Measurements from ENCODE around the gene PITPNM1.

The PITPNM1 gene

DNA sequence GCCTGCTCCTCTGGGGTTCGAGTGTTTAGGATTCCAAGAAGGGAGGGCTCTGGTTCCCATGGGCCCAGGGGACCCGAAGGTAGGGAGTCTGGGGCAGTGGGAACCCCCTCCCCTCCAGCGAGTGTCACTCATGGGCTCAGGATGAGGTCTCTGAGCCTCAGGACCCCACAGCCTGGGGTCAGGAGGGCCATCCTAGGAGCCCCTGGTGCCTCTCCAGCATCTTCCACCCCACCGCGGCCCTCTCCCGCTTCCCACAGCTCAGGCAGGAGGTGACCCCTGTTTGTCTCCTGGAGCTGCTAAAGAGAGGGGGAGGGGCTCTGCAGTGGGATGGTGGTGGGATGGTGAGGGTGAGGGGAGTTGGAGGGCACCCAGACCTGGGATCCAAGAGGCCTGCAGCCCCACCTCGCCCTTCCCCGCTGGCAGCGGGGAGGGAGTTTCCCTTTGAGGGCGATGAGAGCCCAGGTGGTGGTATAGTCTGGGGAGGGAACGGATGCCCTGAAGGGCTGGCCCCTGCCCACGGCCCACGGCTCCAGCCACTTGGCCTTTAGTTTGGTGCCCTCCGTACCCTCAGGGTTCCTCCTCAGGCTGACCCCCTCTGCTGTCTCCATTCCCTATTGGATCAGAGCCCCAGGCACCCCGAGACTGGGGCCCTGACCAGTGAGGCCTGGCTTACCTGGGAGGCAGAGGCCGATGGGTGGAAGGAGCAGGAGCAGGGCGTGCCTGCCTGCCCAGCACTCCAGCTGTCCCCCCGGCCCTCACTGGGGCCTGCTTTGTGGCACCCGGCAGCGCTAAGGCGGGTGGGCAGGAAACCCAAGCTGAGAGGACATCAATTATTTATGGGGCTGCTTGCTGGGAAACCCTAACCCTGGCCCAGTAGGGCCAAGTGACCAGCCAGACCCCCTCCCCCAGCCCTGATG lies 51.1 kb downstream of the PITPNM1 start:
- H3K4me1 ChIP-seq (ENCODE audit: insufficient read depth, low read length, poor library complexity, severe bottlenecking) = no peaks in the 10 kb centered on the region
- H3K79me2 ChIP-seq (ENCODE audit: insufficient read depth, low read length) = no peaks in the 10 kb centered on the region
- H3K4me3 ChIP-seq (ENCODE audit: low read length, poor library complexity, severe bottlenecking) = no peak overlapping the region
- H3K9me2 ChIP-seq (replicated peaks; ENCODE audit: low read depth, low read length) = no peaks in the 10 kb centered on the region
- H3F3A ChIP-seq (ENCODE audit: low read depth) = no peaks in the 10 kb centered on the region
- H3K27me3 ChIP-seq (ENCODE audit: insufficient read depth, low read length, poor library complexity, severe bottlenecking) = no peaks in the 10 kb centered on the region
- TF ChIP-seq EZH2phosphoT487 (IDR thresholded peaks at IDR 0.05; ENCODE audit: borderline replicate concordance) = no peak
- TF ChIP-seq, protein P1, sequence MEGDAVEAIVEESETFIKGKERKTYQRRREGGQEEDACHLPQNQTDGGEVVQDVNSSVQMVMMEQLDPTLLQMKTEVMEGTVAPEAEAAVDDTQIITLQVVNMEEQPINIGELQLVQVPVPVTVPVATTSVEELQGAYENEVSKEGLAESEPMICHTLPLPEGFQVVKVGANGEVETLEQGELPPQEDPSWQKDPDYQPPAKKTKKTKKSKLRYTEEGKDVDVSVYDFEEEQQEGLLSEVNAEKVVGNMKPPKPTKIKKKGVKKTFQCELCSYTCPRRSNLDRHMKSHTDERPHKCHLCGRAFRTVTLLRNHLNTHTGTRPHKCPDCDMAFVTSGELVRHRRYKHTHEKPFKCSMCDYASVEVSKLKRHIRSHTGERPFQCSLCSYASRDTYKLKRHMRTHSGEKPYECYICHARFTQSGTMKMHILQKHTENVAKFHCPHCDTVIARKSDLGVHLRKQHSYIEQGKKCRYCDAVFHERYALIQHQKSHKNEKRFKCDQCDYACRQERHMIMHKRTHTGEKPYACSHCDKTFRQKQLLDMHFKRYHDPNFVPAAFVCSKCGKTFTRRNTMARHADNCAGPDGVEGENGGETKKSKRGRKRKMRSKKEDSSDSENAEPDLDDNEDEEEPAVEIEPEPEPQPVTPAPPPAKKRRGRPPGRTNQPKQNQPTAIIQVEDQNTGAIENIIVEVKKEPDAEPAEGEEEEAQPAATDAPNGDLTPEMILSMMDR (conservative IDR thresholded peaks at IDR 0.05; ENCODE audit: low read length) = no peak
- no peaks in the 10 kb centered on the region for H3K36me3 ChIP-seq (ENCODE audit: insufficient read depth, low read length)
- H3K4me2 ChIP-seq (ENCODE audit: low read depth, low read length, poor library complexity, severe bottlenecking) = no peak overlapping the region
- no peaks in the 10 kb centered on the region for H3K9me3 ChIP-seq (ENCODE audit: insufficient read depth, low read depth, low read length)
- no peak overlapping the region for H2AFZ ChIP-seq (ENCODE audit: low read length)
- no peak overlapping the region for H3K9ac ChIP-seq (ENCODE audit: low read depth, low read length, poor library complexity, severe bottlenecking)
- H4K20me1 ChIP-seq (ENCODE audit: insufficient read depth, low read length, poor library complexity, severe bottlenecking) = no peaks in the 10 kb centered on the region

DNA sequence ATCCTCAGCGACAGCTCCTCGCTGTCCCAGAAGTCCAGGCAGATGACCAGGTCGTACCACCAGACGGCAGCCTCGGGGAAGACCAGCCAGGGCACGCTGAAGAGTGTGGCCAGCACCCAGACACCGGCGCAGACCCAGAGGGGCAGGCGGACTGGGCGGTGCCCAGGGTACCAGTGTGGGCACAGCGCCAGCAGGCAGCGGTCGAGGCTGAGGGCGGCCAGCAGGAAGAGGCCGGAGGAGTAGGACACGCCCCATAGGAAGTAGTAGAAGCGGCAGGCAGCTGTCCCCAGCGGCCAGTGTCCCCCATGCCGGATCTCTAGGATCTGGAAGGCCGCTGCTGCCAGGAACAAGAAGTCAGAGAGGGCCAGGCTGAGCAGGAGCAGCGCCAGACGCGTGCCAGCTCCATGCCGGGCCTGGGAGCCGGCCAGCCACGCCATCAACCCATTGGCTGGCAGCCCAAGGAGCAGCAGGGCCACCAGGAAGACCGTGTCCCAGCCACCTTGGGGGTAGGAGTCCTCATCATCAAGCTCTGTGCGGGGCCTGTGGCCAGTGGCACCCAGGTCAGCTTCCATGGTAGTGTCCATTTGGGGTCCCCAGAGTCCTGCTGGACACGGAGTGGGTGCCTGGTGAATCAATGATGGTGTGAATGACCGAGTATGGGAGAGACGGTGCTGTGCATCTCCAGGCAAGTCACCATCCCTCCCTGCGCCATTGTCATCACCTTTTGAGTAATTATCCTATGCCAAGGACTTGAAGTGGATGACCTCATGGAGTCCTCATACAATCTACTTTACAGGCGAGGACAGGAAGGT lies 52.8 kb downstream of the PITPNM1 start, which contains the start of gene GPR152:
TSS of gene GPR152 (minus strand) at position 589 of the 812 bp plus-strand sequence. CDS start at position 584, 5 bp downstream.
- no peak within 1 kb of the TSS for H3K9ac ChIP-seq (ENCODE audit: low read depth, low read length, poor library complexity, severe bottlenecking)
- TF ChIP-seq EZH2phosphoT487 (IDR thresholded peaks at IDR 0.05; ENCODE audit: borderline replicate concordance) = no peak
- TF ChIP-seq, protein P1 (conservative IDR thresholded peaks at IDR 0.05; ENCODE audit: low read length) = no peak
- H2AFZ ChIP-seq (ENCODE audit: low read length) = no peak within 1 kb of the TSS
- no peaks in the 10 kb centered on the region for H3F3A ChIP-seq (ENCODE audit: low read depth)
- H3K9me2 ChIP-seq (replicated peaks; ENCODE audit: low read depth, low read length) = no peaks in the 10 kb centered on the region
- no peak within 1 kb of the TSS for H3K4me3 ChIP-seq (ENCODE audit: low read length, poor library complexity, severe bottlenecking)
- no peaks in the 10 kb centered on the region for H3K4me1 ChIP-seq (ENCODE audit: insufficient read depth, low read length, poor library complexity, severe bottlenecking)
- H3K36me3 ChIP-seq (ENCODE audit: insufficient read depth, low read length) = no peaks in the 10 kb centered on the region
- H3K27me3 ChIP-seq (ENCODE audit: insufficient read depth, low read length, poor library complexity, severe bottlenecking) = no peaks in the 10 kb centered on the region
- no peaks in the 10 kb centered on the region for H4K20me1 ChIP-seq (ENCODE audit: insufficient read depth, low read length, poor library complexity, severe bottlenecking)
- H3K79me2 ChIP-seq (ENCODE audit: insufficient read depth, low read length) = no peaks in the 10 kb centered on the region
- no peak within 1 kb of the TSS for H3K4me2 ChIP-seq (ENCODE audit: low read depth, low read length, poor library complexity, severe bottlenecking)
- no peaks in the 10 kb centered on the region for H3K9me3 ChIP-seq (ENCODE audit: insufficient read depth, low read depth, low read length)

DNA sequence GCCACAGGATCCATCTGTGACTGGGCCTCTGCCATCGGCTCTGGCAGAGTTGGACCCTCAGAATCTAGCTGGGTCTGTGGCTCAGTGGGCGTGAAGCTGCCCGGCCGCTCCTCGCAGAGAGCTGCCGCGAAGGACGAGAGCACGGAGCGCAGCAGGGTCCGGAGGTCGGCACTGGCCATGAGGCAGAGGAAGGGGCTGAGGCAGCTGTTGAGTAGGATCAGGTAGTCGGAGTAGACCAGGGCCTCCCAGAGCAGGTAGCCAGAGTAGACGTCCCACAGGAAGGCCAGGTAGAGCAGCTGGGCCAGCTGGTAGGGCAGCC lies 53.5 kb downstream of the PITPNM1 start:
- no peaks in the 10 kb centered on the region for H3K36me3 ChIP-seq (ENCODE audit: insufficient read depth, low read length)
- H3K4me1 ChIP-seq (ENCODE audit: insufficient read depth, low read length, poor library complexity, severe bottlenecking) = no peaks in the 10 kb centered on the region
- no peaks in the 10 kb centered on the region for H3K9me2 ChIP-seq (replicated peaks; ENCODE audit: low read depth, low read length)
- no peak overlapping the region for H3K4me3 ChIP-seq (ENCODE audit: low read length, poor library complexity, severe bottlenecking)
- no peaks in the 10 kb centered on the region for H3K79me2 ChIP-seq (ENCODE audit: insufficient read depth, low read length)
- H3K4me2 ChIP-seq (ENCODE audit: low read depth, low read length, poor library complexity, severe bottlenecking) = no peak overlapping the region
- no peak overlapping the region for H2AFZ ChIP-seq (ENCODE audit: low read length)
- H3K9me3 ChIP-seq (ENCODE audit: insufficient read depth, low read depth, low read length) = no peaks in the 10 kb centered on the region
- no peaks in the 10 kb centered on the region for H3K27me3 ChIP-seq (ENCODE audit: insufficient read depth, low read length, poor library complexity, severe bottlenecking)
- H3F3A ChIP-seq (ENCODE audit: low read depth) = no peaks in the 10 kb centered on the region
- TF ChIP-seq, protein P1 (conservative IDR thresholded peaks at IDR 0.05; ENCODE audit: low read length) = no peak
- no peak for TF ChIP-seq EZH2phosphoT487 (IDR thresholded peaks at IDR 0.05; ENCODE audit: borderline replicate concordance)
- no peak overlapping the region for H3K9ac ChIP-seq (ENCODE audit: low read depth, low read length, poor library complexity, severe bottlenecking)
- no peaks in the 10 kb centered on the region for H4K20me1 ChIP-seq (ENCODE audit: insufficient read depth, low read length, poor library complexity, severe bottlenecking)

All from Loucy (cell line).